DOHH2 (cell line): Measurements from ENCODE around the gene PRSS3.

Experiments
- CTCF ChIP-seq: fragments of 200-600 bp; sonication (generic); IDR thresholded peaks from one replicate; pipeline ENCODE4 v1.5.1; 2014; ENCODE audit warnings: antibody characterized with exemption, mild to moderate bottlenecking, low read depth, low read length; ENCODE audit not compliant: poor library complexity, severe bottlenecking
- EZH2phosphoT487 ChIP-seq: fragments of 200-600 bp; sonication (generic); IDR thresholded peaks from 2 replicates; pipeline ENCODE4 v1.6.1; 2017; ENCODE audit warnings: borderline replicate concordance, mild to moderate bottlenecking, antibody characterized with exemption, low read length, moderate library complexity, mixed read lengths

- TF ChIP-seq CTCF (peak; percentile 86), EZH2phosphoT487 (no peak)
These were observed 16.5 kb upstream of the PRSS3 start for GRCh38 chr9:33778700-33779351.
